LHCN-M2 (cell line): ENCODE measurements around the gene SERPINA1. TPM values are rescaled to one million over a fixed set of nuclear protein-coding genes. Genes with fewer than 3 reads are reported as not detected.

ENCODE experiments used
- DNase-seq: peaks from one replicate; pipeline ENCODE4 v3.0.0-alpha.2; 2012; ENCODE audit warnings: low read depth
- total RNA-seq: library from RNA; depleted of rRNA; stranded (reverse); fragments of >200 nt; gene quantifications from 2 replicates; pipeline ENCODE4 v1.2.3, GENCODE V29; 2014

The SERPINA1 gene
- total RNA-seq, 1 experiment from 2014 or later: not detected

DNA sequence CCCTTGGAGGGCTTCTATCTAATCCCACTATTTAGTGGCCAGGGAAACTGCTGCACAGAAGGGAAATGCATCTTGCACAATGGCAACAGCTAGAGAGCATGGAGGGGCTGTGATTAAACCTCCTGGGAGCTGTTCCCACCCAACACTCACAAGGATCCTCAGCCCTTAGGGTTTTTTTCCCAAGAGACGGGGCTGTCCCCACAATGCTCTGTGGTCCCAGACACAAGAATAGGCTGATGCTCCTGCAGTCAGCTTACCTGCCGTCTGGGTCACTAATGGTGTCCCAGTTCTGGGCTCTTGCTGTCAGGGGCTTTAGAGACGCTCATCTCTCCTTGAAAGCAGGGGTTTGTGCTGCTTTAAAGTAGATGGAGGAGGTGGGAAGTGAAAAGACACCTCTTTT, 4.6 kb downstream of the SERPINA1 start:
- DNase-seq: no peak

DNA sequence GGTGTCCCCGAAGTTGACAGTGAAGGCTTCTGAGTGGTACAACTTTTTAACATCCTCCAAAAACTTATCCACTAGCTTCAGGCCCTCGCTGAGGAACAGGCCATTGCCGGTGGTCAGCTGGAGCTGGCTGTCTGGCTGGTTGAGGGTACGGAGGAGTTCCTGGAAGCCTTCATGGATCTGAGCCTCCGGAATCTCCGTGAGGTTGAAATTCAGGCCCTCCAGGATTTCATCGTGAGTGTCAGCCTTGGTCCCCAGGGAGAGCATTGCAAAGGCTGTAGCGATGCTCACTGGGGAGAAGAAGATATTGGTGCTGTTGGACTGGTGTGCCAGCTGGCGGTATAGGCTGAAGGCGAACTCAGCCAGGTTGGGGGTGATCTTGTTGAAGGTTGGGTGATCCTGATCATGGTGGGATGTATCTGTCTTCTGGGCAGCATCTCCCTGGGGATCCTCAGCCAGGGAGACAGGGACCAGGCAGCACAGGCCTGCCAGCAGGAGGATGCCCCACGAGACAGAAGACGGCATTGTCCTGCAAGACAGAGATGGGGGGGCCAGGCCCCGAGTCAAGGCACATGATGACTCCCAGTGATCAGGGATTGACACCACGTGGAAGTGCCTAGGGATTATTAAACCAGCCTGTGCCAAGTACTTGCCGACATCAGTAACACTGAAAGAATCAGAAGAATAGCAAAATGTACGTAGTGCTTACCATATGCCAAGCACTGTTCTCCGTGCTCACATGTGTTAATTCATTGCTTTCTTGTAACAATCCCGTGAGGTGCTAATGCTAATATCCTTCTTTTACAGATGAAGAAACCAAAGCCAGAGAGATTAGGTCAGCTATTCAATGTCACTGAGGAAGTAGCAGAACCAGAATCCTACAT, 5.4 kb downstream of the SERPINA1 start:
- DNase-seq: no peak

DNA sequence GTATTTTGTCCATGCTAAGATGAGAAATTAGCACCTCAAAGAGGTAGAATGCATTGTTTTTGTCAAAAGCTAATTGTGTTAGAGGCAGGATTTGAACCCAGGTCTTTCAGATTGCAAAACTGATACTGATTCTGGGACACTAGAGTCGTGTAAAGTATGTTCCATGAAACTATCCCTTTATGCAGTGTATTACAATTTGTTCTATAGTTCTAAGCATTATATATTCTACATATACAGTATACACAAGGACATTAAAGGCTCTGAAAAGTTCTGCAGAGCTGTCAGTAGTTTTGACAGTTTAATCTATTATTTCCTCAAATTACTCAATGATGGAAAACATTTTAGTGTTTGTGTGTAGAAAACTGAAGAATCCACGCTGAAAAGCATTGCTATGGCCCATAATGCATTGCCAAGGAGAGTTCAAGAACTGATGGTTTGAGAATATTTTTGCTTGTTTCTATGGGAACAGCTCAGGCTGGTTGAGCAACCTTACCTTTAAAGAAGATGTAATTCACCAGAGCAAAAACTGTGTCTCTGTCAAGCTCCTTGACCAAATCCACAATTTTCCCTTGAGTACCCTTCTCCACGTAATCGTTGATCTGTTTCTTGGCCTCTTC, 6.2 kb downstream of the SERPINA1 start:
- DNase-seq: no peak

DNA sequence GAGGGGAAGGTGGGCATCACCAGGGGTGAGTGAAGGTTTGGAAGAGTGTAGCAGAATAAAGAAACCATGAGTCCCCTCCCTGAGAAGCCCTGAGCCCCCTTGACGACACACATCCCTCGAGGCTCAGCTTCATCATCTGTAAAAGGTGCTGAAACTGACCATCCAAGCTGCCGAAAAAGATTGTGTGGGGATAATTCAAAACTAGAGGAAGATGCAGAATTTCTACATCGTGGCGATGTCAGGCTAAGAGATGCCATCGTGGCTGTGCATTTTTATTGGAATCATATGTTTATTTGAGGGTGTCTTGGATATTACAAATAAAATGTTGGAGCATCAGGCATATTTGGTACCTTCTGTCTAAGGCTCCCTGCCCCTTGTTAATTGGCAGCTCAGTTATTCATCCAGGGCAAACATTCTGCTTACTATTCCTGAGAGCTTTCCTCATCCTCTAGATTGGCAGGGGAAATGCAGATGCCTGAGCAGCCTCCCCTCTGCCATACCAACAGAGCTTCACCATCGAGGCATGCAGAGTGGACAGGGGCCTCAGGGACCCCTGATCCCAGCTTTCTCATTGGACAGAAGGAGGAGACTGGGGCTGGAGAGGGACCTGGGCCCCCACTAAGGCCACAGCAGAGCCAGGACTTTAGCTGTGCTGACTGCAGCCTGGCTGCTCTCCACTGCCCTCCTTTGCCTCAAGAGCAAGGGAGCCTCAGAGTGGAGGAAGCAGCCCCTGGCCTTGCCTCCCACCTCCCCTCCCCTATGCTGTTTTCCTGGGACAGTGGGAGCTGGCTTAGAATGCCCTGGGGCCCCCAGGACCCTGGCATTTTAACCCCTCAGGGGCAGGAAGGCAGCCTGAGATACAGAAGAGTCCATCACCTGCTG, 7.0 kb downstream of the SERPINA1 start:
- DNase-seq: no peak

DNA sequence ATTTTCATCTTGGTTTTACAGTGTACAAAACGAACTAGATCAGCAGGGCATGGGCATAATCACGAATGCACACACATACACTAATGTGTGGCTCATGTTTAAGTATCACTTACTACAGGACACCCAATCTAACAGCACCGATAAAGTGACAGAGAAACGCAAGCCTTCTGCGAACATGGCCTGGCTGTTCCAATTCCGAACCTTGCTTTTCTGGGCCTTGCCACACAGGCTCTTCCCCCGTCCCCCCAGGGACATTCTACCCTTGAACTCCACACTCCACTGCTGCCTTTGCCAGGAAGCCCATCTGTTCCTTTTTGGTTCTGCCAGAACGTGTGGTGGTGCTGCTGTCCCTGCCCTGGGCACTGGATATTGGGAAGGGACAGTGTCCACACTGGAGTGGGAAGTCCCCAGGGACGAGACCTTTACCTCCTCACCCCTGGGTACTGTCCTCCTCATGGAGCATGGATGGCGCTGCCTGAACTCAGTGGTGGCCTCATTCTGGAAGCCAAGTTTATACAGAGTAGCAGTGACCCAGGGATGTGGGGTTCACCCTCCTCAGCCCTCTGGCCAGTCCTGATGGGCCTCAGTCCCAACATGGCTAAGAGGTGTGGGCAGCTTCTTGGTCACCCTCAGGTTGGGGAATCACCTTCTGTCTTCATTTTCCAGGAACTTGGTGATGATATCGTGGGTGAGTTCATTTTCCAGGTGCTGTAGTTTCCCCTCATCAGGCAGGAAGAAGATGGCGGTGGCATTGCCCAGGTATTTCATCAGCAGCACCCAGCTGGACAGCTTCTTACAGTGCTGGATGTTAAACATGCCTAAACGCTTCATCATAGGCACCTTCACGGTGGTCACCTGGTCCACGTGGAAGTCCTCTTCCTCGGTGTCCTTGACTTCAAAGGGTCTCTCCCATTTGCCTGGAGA, 7.9 kb downstream of the SERPINA1 start:
- no peak for DNase-seq

DNA sequence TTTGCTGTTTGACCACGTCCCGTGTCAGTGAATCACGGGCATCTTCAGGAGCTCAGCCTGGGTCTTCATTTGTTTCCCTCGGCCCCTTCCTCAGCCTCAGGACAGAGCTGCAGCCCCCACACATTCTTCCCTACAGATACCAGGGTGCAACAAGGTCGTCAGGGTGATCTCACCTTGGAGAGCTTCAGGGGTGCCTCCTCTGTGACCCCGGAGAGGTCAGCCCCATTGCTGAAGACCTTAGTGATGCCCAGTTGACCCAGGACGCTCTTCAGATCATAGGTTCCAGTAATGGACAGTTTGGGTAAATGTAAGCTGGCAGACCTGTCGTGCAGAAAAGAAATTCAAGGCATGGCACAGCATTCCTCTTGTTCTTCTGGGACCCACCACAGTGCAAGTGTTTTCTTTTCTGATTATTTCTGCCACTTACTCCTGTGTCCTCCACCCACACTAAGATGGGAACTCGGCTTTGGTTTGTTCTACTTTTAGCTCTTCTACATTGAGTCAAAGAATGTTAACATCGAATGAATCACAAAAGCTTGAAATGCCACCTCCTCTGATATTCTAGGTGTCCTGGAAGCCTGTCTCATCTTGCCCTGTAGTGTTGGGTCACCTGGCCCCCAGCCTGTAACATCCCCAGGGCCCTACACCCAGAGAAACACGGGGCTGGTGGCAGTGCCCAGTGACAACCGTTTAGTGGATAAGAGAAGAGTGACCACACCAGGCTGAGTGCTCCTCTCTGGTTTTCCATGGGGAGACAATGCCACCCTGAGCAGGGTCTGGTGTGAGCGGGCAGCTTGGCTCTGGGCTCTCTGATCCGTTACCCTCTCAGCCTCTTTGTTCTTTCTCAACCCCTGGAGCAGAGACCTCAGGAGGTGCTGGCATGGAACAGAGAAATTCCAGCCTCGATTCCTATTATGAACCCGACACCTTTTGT, 8.8 kb downstream of the SERPINA1 start:
- DNase-seq: no peak

DNA sequence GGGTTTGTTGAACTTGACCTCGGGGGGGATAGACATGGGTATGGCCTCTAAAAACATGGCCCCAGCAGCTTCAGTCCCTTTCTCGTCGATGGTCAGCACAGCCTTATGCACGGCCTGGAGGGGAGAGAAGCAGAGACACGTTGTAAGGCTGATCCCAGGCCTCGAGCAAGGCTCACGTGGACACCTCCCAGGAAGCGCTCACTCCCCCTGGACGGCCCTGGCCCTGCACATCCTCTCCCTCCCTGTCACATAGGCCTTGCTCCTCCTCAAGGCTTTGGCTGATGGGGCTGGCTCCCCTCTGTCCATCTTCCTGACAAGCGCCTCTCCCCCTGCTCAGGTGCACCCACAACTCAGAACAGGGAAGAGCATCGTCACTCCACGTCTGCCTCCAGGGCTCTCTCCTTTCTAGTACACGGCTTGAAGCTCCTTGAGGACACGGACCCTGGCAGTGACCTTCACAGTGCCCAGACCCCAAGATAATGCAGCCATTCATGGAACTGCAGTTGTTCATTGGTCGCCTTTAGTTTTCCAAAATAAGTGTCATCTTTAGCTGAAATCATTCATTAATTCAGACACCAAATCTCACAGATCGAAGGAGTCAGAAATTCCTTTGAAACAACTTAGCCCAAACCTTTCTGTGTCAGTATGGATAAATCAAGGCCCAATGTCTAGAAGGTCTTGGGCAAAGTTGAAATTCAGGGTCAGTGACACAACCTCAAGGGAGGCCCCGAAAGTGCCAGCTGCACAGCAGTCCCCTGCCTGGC, 9.7 kb downstream of the SERPINA1 start:
- DNase-seq: no peak

DNA sequence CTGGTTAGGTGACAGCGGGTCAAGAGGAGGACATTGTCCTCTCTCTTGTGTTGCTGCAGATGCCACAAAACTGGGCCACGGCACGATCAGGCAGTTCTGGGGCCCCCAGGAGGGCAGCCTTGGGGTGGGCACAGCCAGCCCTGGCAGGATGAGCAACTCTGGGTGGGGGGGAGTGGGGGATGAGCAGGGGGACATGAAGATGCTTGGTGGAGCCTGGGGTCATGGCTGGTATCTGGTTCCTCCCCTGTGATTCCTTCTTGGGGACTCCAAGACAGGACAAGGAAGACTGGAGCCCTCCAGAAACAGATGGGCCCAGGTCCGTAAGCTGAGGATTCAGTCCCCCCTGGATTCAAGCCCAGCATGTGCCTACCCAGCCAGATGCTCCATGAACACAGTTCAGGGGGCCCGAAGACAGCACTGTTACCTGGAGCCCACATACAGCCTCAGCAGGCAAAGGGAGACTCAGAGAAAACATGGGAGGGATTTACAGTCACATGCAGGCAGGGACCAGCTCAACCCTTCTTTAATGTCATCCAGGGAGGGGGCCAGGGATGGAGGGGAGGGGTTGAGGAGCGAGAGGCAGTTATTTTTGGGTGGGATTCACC, 10.4 kb downstream of the SERPINA1 start:
- DNase-seq: no peak

DNA sequence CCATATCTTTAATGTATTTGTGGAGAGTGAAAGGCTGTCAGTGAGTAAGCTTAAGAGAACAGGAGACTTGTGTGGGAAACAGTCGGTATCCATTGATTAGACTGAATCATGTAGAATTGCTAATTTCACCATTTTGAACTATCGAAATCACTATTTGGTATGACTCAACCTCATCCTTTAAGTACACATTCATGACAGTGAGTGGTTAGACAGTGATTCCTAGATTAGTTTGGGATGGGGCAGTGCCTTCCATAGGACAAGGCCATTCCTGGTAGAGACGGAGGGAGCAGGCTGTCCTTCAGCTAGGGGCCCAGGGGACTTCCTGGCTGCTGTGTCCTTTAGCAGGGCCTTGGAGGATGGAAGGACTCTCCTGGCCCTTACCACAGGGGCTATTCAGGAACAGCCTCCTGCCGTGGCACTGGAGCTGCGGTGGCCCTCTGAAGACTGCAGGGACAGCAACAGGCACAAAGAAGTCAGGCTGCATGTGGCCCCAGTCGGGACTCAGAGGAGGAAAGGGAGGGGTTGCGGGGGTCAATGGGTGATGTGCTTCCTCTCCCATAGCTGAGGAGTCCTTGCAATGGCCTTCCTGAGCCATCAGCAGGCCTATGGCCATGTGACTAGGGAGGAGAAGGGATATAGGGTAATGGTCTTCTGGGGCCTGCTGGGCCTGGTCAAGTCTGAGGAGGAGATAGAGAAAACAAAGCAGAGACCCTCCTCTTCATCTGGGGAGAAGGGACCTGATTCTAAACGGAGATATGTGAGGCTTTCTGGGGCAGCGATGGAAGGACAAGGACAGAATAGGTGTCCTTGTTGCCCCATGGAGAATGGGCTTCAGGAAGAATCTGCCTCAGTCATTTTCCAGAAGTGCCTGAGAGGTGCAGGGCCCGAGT, 11.2 kb downstream of the SERPINA1 start:
- DNase-seq: no peak

DNA sequence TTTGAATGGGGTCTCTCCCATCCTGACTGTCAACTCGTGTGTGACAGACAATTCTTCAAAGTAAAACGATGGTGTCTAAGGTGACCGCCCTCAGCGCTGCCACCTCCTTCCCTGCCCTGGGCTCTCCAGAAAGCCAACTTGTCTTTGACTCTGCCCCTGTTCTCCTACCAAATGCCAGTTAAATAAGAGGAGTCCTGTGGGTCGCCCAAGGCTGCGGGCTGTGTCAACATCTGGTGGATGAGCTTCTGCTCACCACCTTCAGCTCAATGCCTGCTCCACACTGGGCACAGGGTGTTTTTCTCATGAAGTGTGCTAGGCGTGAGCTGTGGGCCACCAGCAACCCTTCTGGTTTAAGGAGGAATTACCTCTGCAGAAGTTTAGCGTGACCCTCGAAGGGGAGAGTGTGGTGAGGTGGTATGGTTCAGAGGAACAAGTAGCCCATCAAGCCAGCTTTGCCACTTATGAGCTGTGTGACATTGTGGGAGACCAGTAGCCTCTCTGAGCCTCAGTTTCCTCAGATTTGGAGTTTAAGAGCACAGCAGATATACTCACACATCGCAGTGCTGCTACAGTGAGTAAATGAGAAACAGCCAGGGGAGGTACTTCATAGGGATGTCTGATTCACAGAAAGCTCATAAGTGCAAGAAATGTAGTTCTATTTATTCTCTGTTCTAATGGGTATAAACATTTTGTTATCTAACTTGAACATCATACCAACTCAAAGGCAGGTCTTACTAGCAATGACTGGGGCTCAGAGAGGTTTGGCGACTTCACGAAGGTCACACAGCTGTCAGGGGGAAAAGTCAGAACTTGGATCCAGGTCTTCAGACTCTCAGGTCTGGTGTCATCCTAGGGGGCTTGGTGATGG, 12.1 kb downstream of the SERPINA1 start:
- no peak for DNase-seq

DNA sequence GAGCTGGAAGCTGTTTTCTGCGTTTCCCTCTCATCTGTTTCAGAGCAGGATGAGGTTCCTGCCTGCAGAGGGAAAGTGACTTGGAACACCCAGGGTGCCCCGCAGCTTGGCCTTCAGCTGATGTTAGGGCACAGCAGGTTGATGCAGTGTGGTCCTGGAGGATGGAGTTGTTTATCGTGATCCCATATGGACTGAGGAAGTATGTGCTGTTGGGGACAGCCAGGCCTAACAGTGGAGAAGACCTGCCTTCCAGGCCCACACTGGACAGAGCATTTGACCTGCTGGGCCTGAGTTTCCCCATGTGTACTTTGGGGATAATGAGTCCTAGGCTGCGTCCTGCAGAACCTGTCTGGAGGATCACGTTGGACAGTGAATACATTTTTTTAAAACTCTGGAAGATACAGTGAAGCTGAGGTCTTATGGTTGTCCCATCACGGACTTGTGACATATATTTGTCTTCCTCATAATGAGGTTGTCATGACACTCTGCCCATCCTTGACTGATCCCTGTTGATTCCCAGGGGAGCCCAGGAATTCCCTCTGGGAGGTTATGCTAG, 12.8 kb downstream of the SERPINA1 start:
- no peak for DNase-seq

DNA sequence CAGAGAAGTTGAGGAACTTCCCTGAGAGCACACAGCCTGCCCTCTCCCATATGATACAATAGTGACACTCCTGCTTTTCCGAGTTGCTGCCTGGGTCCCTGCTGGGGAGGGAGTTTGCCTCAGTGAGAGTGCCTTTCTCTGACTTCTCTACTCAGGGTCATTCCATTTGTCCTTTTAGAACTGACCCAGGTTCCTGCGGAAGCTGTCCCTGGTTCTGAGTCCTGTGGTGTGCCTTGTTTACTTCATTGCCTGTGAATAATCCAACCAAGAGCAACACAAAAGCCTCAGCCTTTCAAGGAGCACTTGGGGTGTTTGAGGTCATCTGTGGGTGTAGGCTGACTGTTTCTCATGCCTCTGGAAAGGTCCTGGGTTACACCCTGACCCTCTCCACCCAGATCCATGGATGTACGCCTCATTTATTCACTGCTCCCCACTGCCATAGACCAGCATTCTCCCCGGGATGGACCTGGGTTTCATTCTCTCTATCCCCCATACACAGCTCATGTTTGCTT, 13.6 kb downstream of the SERPINA1 start:
- DNase-seq: no peak

DNA sequence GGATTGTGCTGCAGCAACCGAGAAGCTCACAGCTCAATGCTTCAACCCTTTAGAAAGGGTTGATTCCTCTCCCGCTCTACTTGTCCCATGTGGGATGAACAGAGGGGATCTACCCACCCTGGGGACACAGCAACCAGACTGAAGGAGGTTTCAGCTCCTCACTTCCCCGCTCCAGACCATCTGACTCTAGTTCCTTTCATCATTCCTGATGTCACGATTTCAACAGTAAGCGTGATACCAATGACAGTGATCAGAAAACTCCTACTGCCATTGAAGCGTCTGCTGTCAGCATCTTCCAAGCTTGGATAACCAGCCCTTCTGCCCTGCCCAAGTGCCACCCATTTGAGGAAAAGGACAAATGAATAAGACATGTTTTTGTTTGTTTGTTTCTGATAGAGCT, 14.3 kb downstream of the SERPINA1 start:
- DNase-seq: no peak

DNA sequence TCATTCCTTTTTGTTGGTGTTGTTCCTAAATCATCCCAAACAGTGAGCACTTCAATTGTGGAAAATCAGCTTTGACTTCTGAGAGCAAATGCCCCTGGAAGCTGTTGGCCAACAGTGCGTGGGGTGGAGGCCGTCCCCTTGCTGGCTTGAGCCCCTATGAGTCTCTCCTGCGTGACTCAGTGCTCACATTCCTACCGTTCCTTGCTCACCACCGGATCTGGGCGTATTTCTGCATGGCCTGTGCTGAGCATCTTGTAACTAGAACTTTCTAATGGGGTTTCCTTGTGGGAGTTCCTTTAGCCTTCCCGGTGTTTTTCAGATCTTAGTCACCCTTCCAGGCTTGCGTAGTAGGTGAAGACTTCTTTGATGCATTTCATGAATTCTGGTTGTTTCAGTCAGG, 14.7 kb downstream of the SERPINA1 start:
- peak; percentile 90 for DNase-seq

DNA sequence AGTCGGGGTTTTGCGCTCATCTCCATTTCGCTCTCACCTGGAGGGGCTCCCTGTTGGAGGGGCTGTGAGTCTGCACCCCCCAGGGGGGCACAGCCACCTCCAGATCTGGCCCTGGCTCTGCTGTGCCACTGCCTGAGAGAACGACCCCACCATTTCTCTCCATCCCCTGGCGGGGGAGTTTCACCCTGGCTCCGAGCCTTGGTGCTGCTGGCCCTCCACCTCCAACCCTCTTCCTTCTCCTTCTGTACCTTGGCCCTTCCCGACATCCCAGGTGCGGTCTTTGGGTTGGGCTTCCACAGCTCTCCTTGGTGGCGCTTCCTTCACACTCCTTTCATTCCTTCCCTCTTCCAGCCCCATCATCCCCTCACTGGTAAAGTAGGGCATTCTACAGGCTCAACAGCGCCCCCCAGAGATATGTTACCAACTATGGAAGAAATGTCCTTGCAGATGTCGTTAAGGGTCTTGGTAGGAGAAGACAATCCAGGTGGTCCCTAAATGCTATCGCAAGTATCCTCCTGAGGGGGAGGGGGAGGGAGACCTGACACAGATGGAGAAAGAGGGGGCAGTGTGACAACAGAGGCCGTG, 16.3 kb downstream of the SERPINA1 start:
- DNase-seq: no peak

DNA sequence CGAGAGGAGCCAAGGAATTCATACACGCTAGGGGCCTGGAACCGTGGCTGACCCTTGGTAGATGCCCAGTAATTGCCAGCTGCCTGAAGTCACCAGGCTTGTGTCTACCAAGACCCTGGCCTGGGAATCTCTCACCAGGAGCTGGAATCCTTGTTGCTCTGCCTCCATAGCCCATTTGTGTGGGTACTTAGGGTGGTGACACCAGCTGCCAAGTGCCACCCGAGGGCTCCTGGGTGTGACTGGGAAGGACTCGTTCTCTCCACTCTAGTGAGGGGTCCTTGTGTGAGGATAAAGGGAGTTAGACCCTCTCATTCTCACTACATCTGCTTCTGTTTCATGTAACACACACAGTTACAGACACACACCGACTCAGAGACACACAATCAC, 17.9 kb downstream of the SERPINA1 start:
- no peak for DNase-seq
